K562 (cell line): ENCODE results near the gene MAP3K7CL. TPM values are rescaled to one million over a fixed set of nuclear protein-coding genes. Genes with fewer than 3 reads are reported as not detected.

Experiments
- ATAC-seq: fragments of 200-7000 bp; cut with Tn5 transposase; 3 replicates; pipeline ENCODE4 v1.9.1; 2020; ENCODE audit warnings: moderate library complexity
- BruUV-seq: library from RNA; stranded (reverse); fragments of 400-500 nt; replicated peaks from 2 replicates; lab custom pipeline; 2021; lab: Mats Ljungman, UMichigan
- CTCF ChIA-PET: fragments of 300-600 bp; formaldehyde crosslinking; extraction: SDS; loops from one replicate; lab custom pipeline; 2021; ENCODE audit warnings: low intra/inter-chr PET ratio; lab: Yijun Ruan, JAX
- POLR2A ChIA-PET: fragments of 300-600, 350-650 bp; sonication (Branson Sonifier 250); formaldehyde crosslinking; extraction: SDS; loops from one replicate; lab custom pipeline; 2021; ENCODE audit warnings: antibody characterized with exemption, inconsistent platforms; lab: Yijun Ruan, JAX
- DNase-seq, 4 experiments: peaks; one replicate each; pipeline versions ENCODE4 v3.0.0 to v3.0.0-alpha.2; 2011 to 2018; ENCODE audit warnings: low spot score in 3 of 4, mixed read lengths in 3 of 4; ENCODE audit errors: extremely low read depth in 1 of 4
- FAIRE-seq: peaks from 2 replicates; lab custom pipeline; 2011; peaks lifted over from hg19 to GRCh38; lab: Jason Lieb, UNC
- H2AFZ ChIP-seq: 2 replicates; pipeline ENCODE4 v1.6.0; 2011; ENCODE audit warnings: low read depth, low read length, control low read depth, inconsistent platforms
- H3K27ac ChIP-seq: fragments of 200-600 bp; 3 replicates; pipeline ENCODE4 v1.8.0; 2011; ENCODE audit warnings: low read depth, mild to moderate bottlenecking, control low read depth, inconsistent platforms, low read length, moderate library complexity, mixed read lengths; ENCODE audit errors: extremely low read depth
- H3K27me3 ChIP-seq, 2 experiments: fragments of 300-600 bp in 1 of 2; 2 replicates in 1 of 2; 3 replicates in 1 of 2; pipeline versions ENCODE4 v1.6.0 to v1.8.0; 2011; ENCODE audit warnings: inconsistent platforms in 2 of 2, low read length in 2 of 2, mild to moderate bottlenecking in 1 of 2, mixed read lengths in 1 of 2, moderate library complexity in 1 of 2; ENCODE audit not compliant: control insufficient read depth in 2 of 2, insufficient read depth in 2 of 2
- H3K36me3 ChIP-seq: fragments of 300-600 bp; 3 replicates; pipeline ENCODE4 v1.8.0; 2011; ENCODE audit warnings: mild to moderate bottlenecking, low read length, inconsistent platforms; ENCODE audit not compliant: control insufficient read depth, insufficient read depth
- H3K4me1 ChIP-seq, 2 experiments: fragments of 200-600 bp in 1 of 2; replicated peaks in 1 of 2; 2 replicates in 1 of 2; 3 replicates in 1 of 2; pipeline versions ENCODE4 v1.5.1 to v1.8.0; 2011; ENCODE audit warnings: inconsistent platforms in 2 of 2, low read length in 2 of 2, mild to moderate bottlenecking in 1 of 2, mixed read lengths in 1 of 2, moderate library complexity in 1 of 2; ENCODE audit not compliant: control insufficient read depth in 2 of 2, insufficient read depth in 2 of 2
- H3K4me2 ChIP-seq: 2 replicates; pipeline ENCODE4 v1.6.1; 2011; ENCODE audit warnings: low read length, control low read depth, inconsistent platforms, mixed read lengths; ENCODE audit not compliant: insufficient read depth
- H3K4me3 ChIP-seq: fragments of 200-600 bp; sonication (generic), shearing (Covaris generic); 2 replicates; pipeline ENCODE4 v1.5.1; 2016; ENCODE audit warnings: control low read depth, inconsistent platforms
- H3K79me2 ChIP-seq: fragments of 200-600 bp; 3 replicates; pipeline ENCODE4 v1.8.0; 2011; ENCODE audit warnings: low read length, inconsistent platforms; ENCODE audit not compliant: control insufficient read depth, insufficient read depth
- H3K9ac ChIP-seq, 2 experiments: 2 replicates each; pipeline versions ENCODE4 v1.6.0 to v1.6.1; 2011; ENCODE audit warnings: low read depth in 2 of 2, low read length in 2 of 2, control low read depth in 1 of 2, inconsistent platforms in 1 of 2, mild to moderate bottlenecking in 1 of 2, mixed read lengths in 1 of 2; ENCODE audit not compliant: insufficient read depth in 1 of 2
- H3K9me1 ChIP-seq: one replicate; pipeline ENCODE4 v1.6.0; 2011; ENCODE audit warnings: inconsistent platforms, mild to moderate bottlenecking, low read length, moderate library complexity; ENCODE audit not compliant: control insufficient read depth, insufficient read depth
- H3K9me3 ChIP-seq: replicated peaks from 2 replicates; pipeline ENCODE4 v1.5.1; 2011; ENCODE audit warnings: low read depth, low read length, inconsistent platforms; ENCODE audit not compliant: control insufficient read depth, insufficient read depth
- H4K20me1 ChIP-seq: replicated peaks from 2 replicates; pipeline ENCODE4 v1.6.1; 2011; ENCODE audit warnings: low read length, inconsistent platforms, mixed read lengths; ENCODE audit not compliant: control insufficient read depth, insufficient read depth
- HDGF ChIP-seq: fragments of 450-650 bp; IDR thresholded peaks from 2 replicates; pipeline ENCODE4 v1.6.1; 2016
- KAT2B ChIP-seq: IDR thresholded peaks from one replicate; pipeline ENCODE4 v1.6.1; 2012; ENCODE audit warnings: low read depth, mild to moderate bottlenecking, control low read depth, inconsistent platforms, low read length, moderate library complexity
- ZBTB8A ChIP-seq: fragments of 450-650 bp; IDR thresholded peaks from 2 replicates; pipeline ENCODE4 v1.6.1; 2018; ENCODE audit warnings: mild to moderate bottlenecking, moderate library complexity; ENCODE audit not compliant: partially characterized antibody
- ZKSCAN3 ChIP-seq: fragments of 250-450 bp; sonication (Bioruptor Pico); IDR thresholded peaks from 2 replicates; pipeline ENCODE4 v1.4.0; 2020
- ZNF584 ChIP-seq: fragments of 200-800 bp; sonication (Bioruptor generic); IDR thresholded peaks from 2 replicates; pipeline ENCODE4 v1.6.1; 2016; ENCODE audit warnings: low read depth, mild to moderate bottlenecking, missing genetic modification characterization, missing compliant biosample characterization
- WGBS: fragments of 100-300 bp; shearing (Covaris generic); methylation state at CpG from one replicate; pipeline ENCODE4 v1.1.6; 2016; ENCODE audit warnings: low coverage, mixed read lengths; ENCODE audit not compliant: insufficient coverage; ENCODE audit errors: missing lambda C conversion rate; 5-methylcytosine and 5-hydroxymethylcytosine counted together
- in situ Hi-C: fragments of 300-500 bp; cut with MboI; formaldehyde crosslinking; loops from 4 replicates; pipeline ENCODE4 v1.15.0; 2018; ENCODE audit warnings: inconsistent platforms, mixed read lengths
- intact Hi-C: fragments of 100-400 bp; cut with micrococcal nuclease; formaldehyde crosslinking; loops from 2 replicates; pipeline ENCODE4 v1.14.2; 2022
- polyA plus RNA-seq, 8 experiments: library from polyadenylated mRNA; depleted of rRNA in 4 of 8; stranded (reverse) in 5 of 8; unstranded in 3 of 8; fragments of >200 nt; fragmentation: Nextera tagmentation in 2 of 8; fragmentation: Illumina TruSeq in 1 of 8; extraction: Ambion mirVana in 2 of 8; extraction: Trizol in 1 of 8; gene quantifications; 2 replicates each; pipeline versions ENCODE4 v1.2.1 to v1.2.3, GENCODE V29; 2011 to 2014; ENCODE audit warnings: inconsistent platforms in 1 of 8, missing spikeins in 1 of 8
- total RNA-seq, 7 experiments: library from RNA; depleted of rRNA in 6 of 7; stranded (reverse); fragments of >200 nt in 6 of 7; fragmentation: Illumina TruSeq in 2 of 7; extraction: Trizol in 2 of 7; gene quantifications; 2 replicates each; pipeline versions ENCODE4 v1.2.1 to v1.2.3, GENCODE V29; 2011 to 2021; ENCODE audit warnings: low replicate concordance in 1 of 7

Gene MAP3K7CL
- total and polyA plus RNA-seq, 9 of the 15 experiments (the other 6 are each of a cell fraction or from before 2014, with no cell fraction given), result 0.13 to 0.15 (median 0.14) TPM; not detected in 6

DNA sequence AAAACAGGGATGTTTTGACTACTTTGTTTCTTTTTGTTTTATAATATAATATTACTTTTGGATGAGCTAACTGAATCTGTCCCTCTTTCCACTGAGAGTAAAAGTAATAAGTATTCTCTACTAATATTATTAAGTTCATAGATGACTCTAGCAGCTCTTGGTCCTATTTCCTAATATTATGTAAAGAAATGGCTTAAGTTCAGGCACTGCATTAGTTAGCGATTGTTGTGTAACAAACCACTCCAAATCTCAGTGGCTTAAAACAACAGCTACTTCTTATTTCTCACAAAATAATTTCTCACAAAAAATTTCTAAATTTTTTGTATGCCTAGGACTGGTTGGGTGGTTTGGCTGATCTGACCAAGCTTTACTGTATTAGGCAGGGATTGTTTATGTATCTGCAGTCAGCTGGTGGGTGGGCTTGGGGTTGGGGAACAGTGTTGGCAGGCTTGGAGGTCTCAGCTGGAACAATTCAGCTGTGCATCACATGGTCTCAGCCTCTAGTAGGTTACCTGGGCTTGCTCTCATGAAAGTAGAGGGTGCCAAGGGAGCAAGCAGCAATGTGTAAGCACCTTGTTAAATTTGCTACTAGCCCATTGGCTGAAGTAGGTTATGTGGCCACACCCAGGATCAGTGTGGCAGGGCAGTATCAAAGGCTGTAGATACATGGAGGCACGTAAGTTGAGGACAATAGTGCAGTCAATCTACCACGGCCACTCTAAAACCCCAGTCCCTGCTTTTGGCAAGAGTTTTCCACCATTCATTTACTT lies 48.2 kb upstream of the MAP3K7CL start (continued):
- TF ChIP-seq ZNF584 (CRISPR knock-in tag), result no peak
- TF ChIP-seq HDGF, result no peak

DNA sequence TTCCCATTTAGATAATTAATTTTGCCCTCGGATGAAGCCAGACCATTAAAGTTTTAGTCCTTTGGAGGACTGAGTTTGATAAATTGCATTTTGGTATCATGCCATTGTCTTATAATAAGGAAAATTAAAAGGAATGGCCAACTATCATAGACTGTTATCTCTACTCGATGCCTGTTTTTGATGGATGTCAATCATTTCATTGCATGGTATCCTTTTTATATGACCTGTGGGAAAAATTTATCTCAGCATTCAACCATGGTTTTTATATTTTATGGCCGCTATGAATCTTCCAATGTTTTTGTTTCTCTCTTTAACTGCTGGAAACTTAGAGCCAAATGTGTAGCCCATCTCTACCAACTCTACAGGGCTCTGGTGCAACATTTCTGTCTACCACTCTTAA lies 47.1 kb upstream of the MAP3K7CL start:
- intact Hi-C loops, result no loop called here
- 15% methylated on average over 3 of the region's 3 CpGs for WGBS
- no peaks in the 10 kb centered on the region for H3K9me1 ChIP-seq
- H3K27me3 ChIP-seq, result peaks cover 4 to 10% of the 10 kb centered on the region in 2 experiments; a peak in 4 of 5 replicates
- no peaks in the 10 kb centered on the region for H3K79me2 ChIP-seq
- ChIA-PET POLR2A (no interaction called here), CTCF (no interaction called here)
- FAIRE-seq (no peak), DNase-seq (no peak), ATAC-seq (no peak)
- H3K4me1 ChIP-seq, result peaks cover 0 to 3% of the 10 kb centered on the region in 2 experiments; a peak in 2 of 5 replicates
- no peaks in the 10 kb centered on the region for H3K9me3 ChIP-seq
- no peak overlapping the region for H2AFZ ChIP-seq
- TF ChIP-seq KAT2B (no peak), ZKSCAN3 (CRISPR knock-in tag) (no peak), ZBTB8A (no peak)
- no peaks in the 10 kb centered on the region for H3K36me3 ChIP-seq
- no peak overlapping the region for H3K9ac ChIP-seq
- BruUV-seq, result no TSS peak
- in situ Hi-C loops, result no loop called here
- no peak overlapping the region for H3K4me3 ChIP-seq
- no peaks in the 10 kb centered on the region for H4K20me1 ChIP-seq
- no peak overlapping the region for H3K4me2 ChIP-seq
- H3K27ac ChIP-seq, result no peak overlapping the region
